Measurements from ENCODE around the gene C12orf76.
A peak's percentile ranks its signal among the peaks of the same experiment; 100 is the strongest.

The C12orf76 gene

GRCh38 chr12:109999983-110000505 is 48.3 kb downstream of the C12orf76 start:
- Histone ChIP-seq H3K4me3 (ENCODE audit: low read depth, low read length) (peak overlapping the region; percentile 73), H3K27ac (ENCODE audit: extremely low read depth, low read depth, low read length) (no peak overlapping the region), H3K4me1 (ENCODE audit: control insufficient read depth, insufficient read depth, low read length) (no peaks in the 10 kb centered on the region), H3K9me3 (ENCODE audit: control insufficient read depth, insufficient read depth, low read depth, low read length) (no peaks in the 10 kb centered on the region), H3K36me3 (ENCODE audit: control insufficient read depth in 2 of 2, insufficient read depth in 1 of 2, low read length in 2 of 2) (peaks cover 0 to 10% of the 10 kb centered on the region in 2 experiments; a peak in 1 of 3 replicates)
- TF ChIP-seq ZNF157 (tag by site-specific recombination; IDR thresholded peaks at IDR 0.05) (no peak), ZBTB20 (tag by site-specific recombination; IDR thresholded peaks at IDR 0.05) (0 out of 2 replicates have a peak, but pooled peaks have one; percentile 11), ZNF600 (tag by site-specific recombination; IDR thresholded peaks at IDR 0.05) (peak; percentile 87), ZNF335 (tag by site-specific recombination; conservative IDR thresholded peaks at IDR 0.05) (peak; percentile 33)
- CTCF ChIA-PET, result interaction anchor here (0.6 kb wide), 1 partner anchor 446 kb away, joined by 3 read pairs; no protein-coding TSS in a partner anchor
- POLR2A ChIA-PET, result interaction anchor here (1.3 to 1.8 kb wide), 2 partner anchors 24 to 68 kb away, joined by 4 to 8 read pairs; no protein-coding TSS in a partner anchor

DNA sequence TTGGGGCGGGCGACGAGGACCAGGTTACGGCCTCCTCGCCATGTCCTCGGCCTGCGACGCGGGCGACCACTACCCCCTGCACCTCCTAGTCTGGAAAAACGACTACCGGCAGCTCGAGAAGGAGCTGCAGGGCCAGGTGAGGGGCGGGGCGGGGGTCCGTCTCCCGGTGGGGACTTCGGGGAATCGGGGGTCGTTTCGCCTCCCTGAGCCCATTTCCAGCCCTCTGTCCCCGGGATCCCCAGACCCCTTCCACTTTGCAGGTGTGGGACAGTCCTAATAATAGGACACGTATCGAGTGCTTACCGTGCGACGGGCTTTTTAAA is 48.7 kb downstream of the C12orf76 start:
- Histone ChIP-seq H3K4me1 (ENCODE audit: control insufficient read depth, insufficient read depth, low read length) (no peaks in the 10 kb centered on the region), H3K9me3 (ENCODE audit: control insufficient read depth, insufficient read depth, low read depth, low read length) (no peaks in the 10 kb centered on the region), H3K27ac (ENCODE audit: extremely low read depth, low read depth, low read length) (peak overlapping the region; percentile 72; the same call in 1 of the 2 replicates), H3K4me3 (ENCODE audit: low read depth, low read length) (peak overlapping the region; percentile 73), H3K36me3 (ENCODE audit: control insufficient read depth in 2 of 2, insufficient read depth in 1 of 2, low read length in 2 of 2) (peaks cover 0 to 10% of the 10 kb centered on the region in 2 experiments; a peak in 1 of 3 replicates)
- CTCF ChIA-PET, result interaction anchor here (0.6 kb wide), 1 partner anchor 23 kb away, joined by 3 read pairs; no protein-coding TSS in a partner anchor
- TF ChIP-seq GLIS2 (tag by site-specific recombination; IDR thresholded peaks at IDR 0.05), result 0 out of 2 replicates have a peak, but pooled peaks have one; percentile 19
- TF ChIP-seq ZNF596 (tag by site-specific recombination; IDR thresholded peaks at IDR 0.05), result no peak
- POLR2A ChIA-PET, result interaction anchor here (0.5 to 2.4 kb wide), 7 partner anchors 11 to 432 kb away, joined by 3 to 8 read pairs (median 4); partner anchors contain the start of gene C12orf76

GRCh38 chr12:109998904-109999648 is 49.2 kb downstream of the C12orf76 start, which contains the start of gene ANKRD13A:
Gene ANKRD13A, plus strand, starts transcription at chr12:109999430. Its CDS starts 259 bp downstream, at chr12:109999689.
- Histone ChIP-seq H3K4me3 (ENCODE audit: low read depth, low read length) (peak within 1 kb of the TSS; percentile 73), H3K4me1 (ENCODE audit: control insufficient read depth, insufficient read depth, low read length) (no peaks in the 10 kb centered on the region), H3K36me3 (ENCODE audit: control insufficient read depth in 2 of 2, insufficient read depth in 1 of 2, low read length in 2 of 2) (peaks cover 0 to 10% of the 10 kb centered on the region in 2 experiments; a peak in 1 of 3 replicates), H3K27ac (ENCODE audit: extremely low read depth, low read depth, low read length) (peak within 1 kb of the TSS; percentile 72), H3K9me3 (ENCODE audit: control insufficient read depth, insufficient read depth, low read depth, low read length) (no peaks in the 10 kb centered on the region)
- ChIA-PET CTCF (interaction anchor here (0.6 to 0.7 kb wide), 2 partner anchors 24 to 211 kb away, joined by 3 read pairs; no protein-coding TSS in a partner anchor), POLR2A (interaction anchor here (0.5 to 2.4 kb wide), 9 partner anchors 12 to 432 kb away, joined by 3 to 8 read pairs (median 4); partner anchors contain the start of gene C12orf76)
- TF ChIP-seq ZNF175 (tag by site-specific recombination; IDR thresholded peaks at IDR 0.05) (no peak), ZNF184 (tag by site-specific recombination; IDR thresholded peaks at IDR 0.05) (no peak), ZNF155 (tag by site-specific recombination; IDR thresholded peaks at IDR 0.05) (no peak), IKZF3 (tag by site-specific recombination; IDR thresholded peaks at IDR 0.05) (peak; percentile 17; the same call in 1 of the 2 replicates), KLF16 (tag by site-specific recombination; IDR thresholded peaks at IDR 0.05) (peak; percentile 78; the same call in 1 of the 2 replicates), ZNF658 (tag by site-specific recombination; IDR thresholded peaks at IDR 0.05) (no peak), ZBTB48 (tag by site-specific recombination; IDR thresholded peaks at IDR 0.05) (peak; percentile 67; the same call in 1 of the 2 replicates), ZNF132 (tag by site-specific recombination; IDR thresholded peaks at IDR 0.05; ENCODE audit: borderline replicate concordance) (no peak), ZNF433 (tag by site-specific recombination; IDR thresholded peaks at IDR 0.05; ENCODE audit: low read depth) (no peak), MZF1 (tag by site-specific recombination; IDR thresholded peaks at IDR 0.05; ENCODE audit: borderline replicate concordance) (no peak), ZNF214 (tag by site-specific recombination; IDR thresholded peaks at IDR 0.05; ENCODE audit: borderline replicate concordance) (no peak), BCL6B (tag by site-specific recombination; IDR thresholded peaks at IDR 0.05) (no peak), SCRT2 (tag by site-specific recombination; IDR thresholded peaks at IDR 0.05) (no peak; the same call in 1 of the 2 replicates), ZNF600 (tag by site-specific recombination; IDR thresholded peaks at IDR 0.05) (peak; percentile 75), ZNF621 (tag by site-specific recombination; IDR thresholded peaks at IDR 0.05) (no peak), ZNF133 (tag by site-specific recombination; IDR thresholded peaks at IDR 0.05) (no peak), ZNF48 (tag by site-specific recombination; IDR thresholded peaks at IDR 0.05) (no peak), ZNF580 (tag by site-specific recombination; IDR thresholded peaks at IDR 0.05) (peak; percentile 89), ZNF654 (tag by site-specific recombination; IDR thresholded peaks at IDR 0.05; ENCODE audit: low read depth) (no peak)
- TF ChIP-seq, protein P1, sequence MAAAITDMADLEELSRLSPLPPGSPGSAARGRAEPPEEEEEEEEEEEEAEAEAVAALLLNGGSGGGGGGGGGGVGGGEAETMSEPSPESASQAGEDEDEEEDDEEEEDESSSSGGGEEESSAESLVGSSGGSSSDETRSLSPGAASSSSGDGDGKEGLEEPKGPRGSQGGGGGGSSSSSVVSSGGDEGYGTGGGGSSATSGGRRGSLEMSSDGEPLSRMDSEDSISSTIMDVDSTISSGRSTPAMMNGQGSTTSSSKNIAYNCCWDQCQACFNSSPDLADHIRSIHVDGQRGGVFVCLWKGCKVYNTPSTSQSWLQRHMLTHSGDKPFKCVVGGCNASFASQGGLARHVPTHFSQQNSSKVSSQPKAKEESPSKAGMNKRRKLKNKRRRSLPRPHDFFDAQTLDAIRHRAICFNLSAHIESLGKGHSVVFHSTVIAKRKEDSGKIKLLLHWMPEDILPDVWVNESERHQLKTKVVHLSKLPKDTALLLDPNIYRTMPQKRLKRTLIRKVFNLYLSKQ (tag by site-specific recombination; IDR thresholded peaks at IDR 0.05; ENCODE audit: borderline replicate concordance), result no peak
- TF ChIP-seq, protein P2, sequence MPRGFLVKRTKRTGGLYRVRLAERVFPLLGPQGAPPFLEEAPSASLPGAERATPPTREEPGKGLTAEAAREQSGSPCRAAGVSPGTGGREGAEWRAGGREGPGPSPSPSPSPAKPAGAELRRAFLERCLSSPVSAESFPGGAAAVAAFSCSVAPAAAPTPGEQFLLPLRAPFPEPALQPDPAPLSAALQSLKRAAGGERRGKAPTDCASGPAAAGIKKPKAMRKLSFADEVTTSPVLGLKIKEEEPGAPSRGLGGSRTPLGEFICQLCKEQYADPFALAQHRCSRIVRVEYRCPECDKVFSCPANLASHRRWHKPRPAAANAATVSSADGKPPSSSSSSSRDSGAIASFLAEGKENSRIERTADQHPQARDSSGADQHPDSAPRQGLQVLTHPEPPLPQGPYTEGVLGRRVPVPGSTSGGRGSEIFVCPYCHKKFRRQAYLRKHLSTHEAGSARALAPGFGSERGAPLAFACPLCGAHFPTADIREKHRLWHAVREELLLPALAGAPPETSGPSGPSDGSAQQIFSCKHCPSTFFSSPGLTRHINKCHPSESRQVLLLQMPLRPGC (tag by site-specific recombination; IDR thresholded peaks at IDR 0.05), result peak; percentile 77
